Activated CD4-positive, CD25-positive, alpha-beta regulatory T cell treated with anti-CD3 and anti-CD28 coated beads, Interleukin-2, amount 50 U/mL, for 16 hours (primary cell): ENCODE data around the gene LMBR1L.
"Not testable (repeated sequence)": the region's sequence is repeated elsewhere in the genome, so short reads cannot be mapped to it uniquely, and the experiment has no call there.

Source experiments
- DNase-seq: peaks from one replicate; pipeline ENCODE4 v3.0.0-alpha.2; 2020; ENCODE audit warnings: low read depth, low spot score

The LMBR1L gene, protein sequence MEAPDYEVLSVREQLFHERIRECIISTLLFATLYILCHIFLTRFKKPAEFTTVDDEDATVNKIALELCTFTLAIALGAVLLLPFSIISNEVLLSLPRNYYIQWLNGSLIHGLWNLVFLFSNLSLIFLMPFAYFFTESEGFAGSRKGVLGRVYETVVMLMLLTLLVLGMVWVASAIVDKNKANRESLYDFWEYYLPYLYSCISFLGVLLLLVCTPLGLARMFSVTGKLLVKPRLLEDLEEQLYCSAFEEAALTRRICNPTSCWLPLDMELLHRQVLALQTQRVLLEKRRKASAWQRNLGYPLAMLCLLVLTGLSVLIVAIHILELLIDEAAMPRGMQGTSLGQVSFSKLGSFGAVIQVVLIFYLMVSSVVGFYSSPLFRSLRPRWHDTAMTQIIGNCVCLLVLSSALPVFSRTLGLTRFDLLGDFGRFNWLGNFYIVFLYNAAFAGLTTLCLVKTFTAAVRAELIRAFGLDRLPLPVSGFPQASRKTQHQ

DNA sequence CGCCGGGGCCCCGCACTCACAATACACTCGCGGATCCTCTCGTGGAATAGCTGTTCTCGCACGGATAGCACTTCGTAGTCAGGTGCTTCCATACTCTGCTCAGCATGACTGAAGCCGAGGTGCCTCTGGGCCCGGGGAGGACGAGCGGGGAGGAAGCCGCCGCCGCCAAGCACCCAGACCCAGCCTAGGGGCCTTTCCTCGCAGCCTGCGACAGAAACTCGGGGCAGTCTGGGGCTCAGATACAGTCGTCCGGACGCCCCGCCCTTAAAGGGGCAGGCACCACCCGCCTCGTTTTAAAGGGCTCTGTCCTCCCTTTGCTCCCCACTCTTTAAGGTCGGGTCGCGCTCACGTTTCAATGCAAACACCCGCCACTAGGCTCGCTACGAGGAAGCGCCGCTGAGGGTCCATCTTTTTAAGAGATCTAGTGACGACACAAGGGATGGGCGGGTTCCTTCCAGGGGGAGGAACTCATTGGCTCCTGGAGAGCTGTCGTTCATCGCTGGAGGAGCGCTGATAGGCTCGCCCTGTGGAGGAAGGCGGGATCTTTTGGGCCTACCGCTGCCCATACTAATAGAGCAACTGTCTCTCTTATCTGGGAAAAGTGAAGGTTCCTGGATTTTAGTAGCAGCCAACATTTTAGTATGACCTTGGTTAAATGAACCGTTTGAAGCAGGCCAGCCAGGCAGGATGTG lies at the start of gene LMBR1L:
TSS of gene LMBR1L (minus strand) at position 384 of the 692 bp plus-strand sequence. CDS start at position 92, 292 bp downstream.
- peak; percentile 95 for DNase-seq

DNA sequence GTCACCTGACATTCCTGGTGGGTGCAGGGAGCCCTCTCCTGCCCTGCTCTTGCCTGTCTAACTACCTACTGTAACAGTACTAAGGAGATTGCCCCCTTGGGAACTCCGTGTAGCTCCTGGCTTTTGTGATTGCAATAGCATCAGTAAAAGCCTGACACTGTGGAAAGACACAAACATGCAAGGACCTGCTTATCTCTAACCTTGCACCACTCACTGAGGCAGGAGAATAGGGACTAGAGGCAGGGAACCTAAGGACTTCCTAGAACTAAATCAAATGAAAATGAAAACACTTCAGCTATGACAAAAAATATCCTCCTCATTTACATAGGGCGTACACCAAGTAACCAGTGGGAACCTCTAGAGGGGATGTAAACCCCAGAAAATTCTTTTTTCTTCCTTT lies 49.8 kb upstream of the LMBR1L start:
- DNase-seq: no peak

DNA sequence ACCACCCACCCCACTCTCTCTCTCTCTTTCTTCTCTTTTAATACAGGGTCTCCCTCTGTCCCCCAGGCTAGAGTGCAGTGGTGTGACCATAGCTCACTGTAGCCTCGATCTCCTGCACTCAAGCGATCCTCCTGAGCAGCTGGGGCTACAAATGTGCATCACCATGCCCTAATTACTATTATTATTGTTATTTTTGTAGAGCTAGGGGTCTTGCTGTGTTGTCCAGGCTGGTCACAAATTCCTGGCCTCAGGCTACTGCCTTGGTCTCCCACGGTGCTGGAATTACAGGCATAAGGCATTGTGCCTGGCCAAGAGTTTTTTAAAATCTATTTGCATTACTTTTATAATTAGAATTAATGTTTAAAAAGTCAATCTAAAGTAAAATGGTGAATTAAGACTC lies 43.6 kb upstream of the LMBR1L start:
- DNase-seq: no peak

DNA sequence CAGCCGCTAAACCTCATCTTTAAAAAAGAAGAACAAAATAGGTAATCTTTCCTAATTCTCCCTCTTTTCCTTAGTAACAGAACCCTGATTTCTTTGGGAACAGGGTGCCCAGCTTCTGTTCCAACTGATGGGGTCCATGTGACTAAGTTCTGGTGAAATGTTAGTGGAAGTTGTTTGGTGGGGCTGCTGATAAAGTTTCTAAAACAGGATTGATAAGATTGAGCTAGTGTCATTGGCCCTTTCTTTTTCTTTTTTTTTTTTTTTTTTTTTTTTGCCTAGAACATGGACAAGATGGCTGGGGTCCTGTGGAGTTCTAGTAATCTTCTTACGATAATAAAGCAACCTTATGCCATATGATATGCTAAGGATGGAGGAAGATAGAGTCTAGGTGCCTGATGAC lies 36.7 kb upstream of the LMBR1L start:
- DNase-seq: no peak

GRCh38 chr12:49146406-49146805 lies 35.8 kb upstream of the LMBR1L start:
- no peak for DNase-seq

GRCh38 chr12:49144384-49144783 lies 33.7 kb upstream of the LMBR1L start:
- DNase-seq: no peak

GRCh38 chr12:49138999-49139398 lies 28.4 kb upstream of the LMBR1L start:
- no peak for DNase-seq

DNA sequence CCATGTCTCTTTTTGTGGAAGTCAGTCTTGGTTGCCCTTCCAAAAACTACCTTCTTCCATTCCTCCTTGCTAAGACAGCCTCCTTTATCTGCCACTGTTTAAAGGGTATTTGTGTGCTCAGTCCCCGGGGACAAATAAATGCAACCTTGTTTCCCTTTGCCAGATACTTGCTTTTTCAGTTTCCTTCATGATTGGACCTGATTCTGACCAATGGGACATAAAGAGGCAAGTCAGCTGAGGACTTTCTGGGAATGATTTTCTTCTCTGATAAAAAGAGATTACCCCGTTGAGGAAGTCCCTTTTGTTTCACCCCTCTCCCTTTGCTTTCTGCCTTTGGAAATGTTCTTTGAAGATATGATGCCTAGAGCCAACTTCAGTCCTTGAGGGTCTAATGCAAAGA lies 27.9 kb upstream of the LMBR1L start:
- DNase-seq: no peak

DNA sequence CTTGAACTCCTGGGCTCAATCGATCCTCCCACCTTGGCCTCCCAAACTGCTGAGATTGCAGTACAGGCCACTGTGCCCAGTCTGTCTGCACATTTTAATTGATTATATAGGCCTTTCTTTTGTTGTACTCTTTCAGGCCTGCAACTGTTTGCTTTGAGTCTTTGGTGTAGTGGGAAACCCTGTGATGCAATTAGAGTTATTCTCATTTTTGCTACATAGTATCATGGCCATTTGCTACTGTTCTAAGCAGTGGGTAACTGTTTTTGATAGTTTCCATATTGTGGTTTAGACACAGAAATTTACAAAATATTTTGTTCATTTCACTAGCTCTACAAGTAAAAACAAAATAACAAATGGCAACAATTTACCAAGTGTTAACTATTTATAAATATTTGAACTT lies 26.8 kb upstream of the LMBR1L start:
- DNase-seq: no peak

DNA sequence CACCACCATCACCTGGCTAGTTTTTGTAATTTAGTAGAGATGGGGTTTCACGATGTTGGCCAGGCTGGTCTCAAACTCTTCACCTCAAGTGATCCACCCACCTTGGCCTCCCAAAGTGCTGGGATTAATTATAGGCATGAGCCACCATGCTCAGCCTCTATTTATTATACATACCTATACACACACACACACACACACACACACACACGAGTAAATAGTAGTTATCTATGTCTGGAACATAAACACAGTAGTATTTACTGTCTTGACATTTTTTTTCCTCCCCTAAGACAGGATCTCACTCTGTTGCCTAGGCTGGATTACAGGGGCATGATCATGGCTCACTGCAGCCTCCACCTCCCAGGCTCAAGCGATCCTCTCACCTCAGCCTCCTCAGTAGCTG lies 26.4 kb upstream of the LMBR1L start:
- DNase-seq: not testable (repeated sequence)

GRCh38 chr12:49133590-49133989 lies 22.9 kb upstream of the LMBR1L start:
- no peak for DNase-seq

- DNase-seq: no peak
Observed at GRCh38 chr12:49133014-49133413, 22.4 kb upstream of the LMBR1L start.

- no peak for DNase-seq
Observed at GRCh38 chr12:49131894-49132461, 21.3 kb upstream of the LMBR1L start.

DNA sequence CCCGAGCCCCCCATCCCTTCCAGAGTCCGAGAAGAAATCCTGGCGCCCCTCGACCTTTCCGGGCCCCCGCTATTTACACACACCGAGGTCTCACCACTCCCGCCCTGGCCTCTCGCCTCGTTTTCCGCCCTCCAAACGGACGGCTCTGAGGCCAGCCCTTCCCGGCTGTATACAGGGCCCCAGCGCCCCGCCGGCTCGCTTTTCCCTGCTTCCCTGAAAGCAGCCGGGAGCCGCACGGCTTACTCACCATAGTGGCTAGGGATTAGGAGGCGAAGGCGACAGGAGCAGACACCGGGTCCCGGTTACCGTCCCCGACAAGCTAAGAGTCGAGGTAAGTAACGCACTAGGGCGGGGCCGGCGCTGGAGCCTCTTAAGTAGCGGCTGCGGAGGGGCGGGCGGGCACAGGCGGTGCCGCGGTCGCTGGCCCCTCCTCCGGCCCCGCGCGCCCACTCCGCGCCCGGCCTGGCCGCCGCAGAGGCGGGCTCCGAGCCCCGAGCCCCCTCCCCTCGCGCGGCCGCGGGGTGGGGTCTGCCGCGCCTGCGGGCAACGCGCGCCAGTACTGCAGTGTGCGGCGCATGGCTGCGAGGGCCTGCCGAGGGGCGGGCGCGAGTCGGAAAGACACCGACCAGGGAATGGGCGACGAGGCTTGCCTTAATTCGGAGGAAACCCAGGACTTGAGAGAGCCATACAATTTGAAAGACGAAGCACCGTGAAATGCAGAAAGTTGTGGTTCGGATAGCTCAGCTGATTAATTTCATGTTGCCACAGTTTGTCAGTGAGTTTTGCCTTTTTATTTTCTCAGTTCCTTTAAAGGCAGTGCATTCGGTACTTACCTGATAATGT lies 20.6 kb upstream of the LMBR1L start, which contains the start of gene TUBA1B:
TSS of gene TUBA1B (minus strand) at position 345 of the 843 bp plus-strand sequence. CDS start at position 250, 95 bp downstream.
- peak; percentile 75 for DNase-seq

GRCh38 chr12:49130151-49131050 lies 19.8 kb upstream of the LMBR1L start:
- DNase-seq: peak; percentile 84

- DNase-seq: no peak
Observed at GRCh38 chr12:49129332-49130150, 18.9 kb upstream of the LMBR1L start.

DNA sequence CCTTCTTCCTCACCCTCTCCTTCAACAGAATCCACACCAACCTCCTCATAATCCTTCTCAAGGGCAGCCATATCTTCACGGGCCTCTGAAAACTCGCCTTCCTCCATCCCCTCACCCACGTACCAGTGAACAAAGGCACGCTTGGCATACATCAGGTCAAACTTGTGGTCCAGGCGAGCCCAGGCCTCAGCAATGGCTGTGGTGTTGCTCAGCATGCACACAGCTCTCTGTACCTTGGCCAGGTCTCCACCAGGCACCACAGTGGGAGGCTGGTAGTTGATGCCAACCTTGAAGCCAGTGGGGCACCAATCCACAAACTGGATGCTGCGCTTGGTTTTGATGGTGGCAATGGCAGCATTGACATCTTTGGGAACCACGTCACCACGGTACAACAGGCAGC lies 17.3 kb upstream of the LMBR1L start:
- not testable (repeated sequence) for DNase-seq

DNA sequence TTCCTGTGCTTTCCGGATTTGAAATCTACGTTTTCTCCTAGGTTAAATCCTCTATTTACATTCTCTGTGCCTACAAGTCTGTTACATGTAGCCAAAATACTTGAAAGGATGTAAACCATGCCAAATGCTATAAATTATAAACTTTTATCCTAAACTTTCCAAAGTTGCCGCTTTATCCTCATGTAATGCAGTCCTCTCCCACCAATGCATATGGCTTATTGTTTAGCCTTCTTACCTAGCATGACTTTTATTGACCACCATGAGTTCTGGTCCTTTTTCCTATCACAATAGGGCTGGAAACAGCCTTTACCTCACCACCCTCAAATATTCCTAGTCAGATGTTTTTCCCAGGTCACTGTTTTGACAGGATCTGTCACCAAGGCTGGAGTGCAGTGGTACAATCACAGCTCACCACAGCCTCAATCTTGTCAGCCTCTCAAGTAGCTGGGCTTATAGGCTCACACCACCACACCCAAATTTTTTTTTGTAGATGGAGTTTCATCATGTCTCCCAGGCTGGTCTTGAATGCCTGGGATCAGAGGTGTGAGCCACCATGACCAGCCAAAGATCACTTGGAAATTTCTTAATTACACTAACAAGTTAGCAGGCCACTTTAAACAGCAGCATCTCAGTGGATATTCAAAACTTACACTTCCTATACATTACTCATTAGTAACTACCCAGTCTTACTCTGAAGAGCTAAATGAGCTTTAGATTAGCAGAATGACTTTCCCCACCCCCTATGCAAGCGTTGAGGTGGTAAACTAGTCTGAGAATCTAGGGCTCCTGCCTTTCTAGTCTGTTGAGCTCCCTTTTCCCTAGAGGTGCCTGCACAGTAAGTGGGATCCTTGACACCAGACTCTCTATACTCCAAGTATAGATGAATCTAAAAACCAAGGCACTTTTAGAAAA lies 16.5 kb upstream of the LMBR1L start:
- DNase-seq: no peak
